OCI-LY7 (cell line): ENCODE measurements around the gene METTL4.

Source experiments
- EZH2phosphoT487 ChIP-seq: fragments of 200-600 bp; sonication (generic); IDR thresholded peaks from 2 replicates; pipeline ENCODE4 v1.6.1; 2018; ENCODE audit warnings: low read depth, borderline replicate concordance, mild to moderate bottlenecking, mixed run types, antibody characterized with exemption, low read length, moderate library complexity, mixed read lengths
- TF ChIP-seq, protein P1 (sequence below): fragments of 200-600 bp; sonication (generic); conservative IDR thresholded peaks from 2 replicates; pipeline ENCODE4 v1.5.1; 2014; ENCODE audit warnings: mild to moderate bottlenecking, antibody characterized with exemption, low read length, moderate library complexity, mixed read lengths

DNA sequence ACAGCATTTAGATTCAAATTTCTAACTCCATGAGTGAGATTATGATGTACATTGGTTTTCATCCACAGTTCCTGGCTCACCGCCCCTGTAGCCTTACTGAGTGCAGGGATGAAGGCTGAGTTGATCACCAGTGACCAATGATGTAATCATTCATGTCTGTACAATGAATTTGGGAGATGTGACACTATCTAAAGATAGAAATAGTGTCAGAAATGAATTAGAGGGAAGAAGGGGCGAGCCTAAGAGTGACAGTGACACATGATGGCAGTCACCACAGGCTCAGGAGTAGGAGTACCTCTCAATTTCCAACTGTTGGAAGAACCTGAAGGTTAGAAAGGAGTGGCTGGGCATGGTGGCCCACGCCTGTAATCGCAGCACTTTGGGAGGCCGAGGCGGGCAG lies 3.2 kb downstream of the METTL4 start:
- TF ChIP-seq, protein P1, sequence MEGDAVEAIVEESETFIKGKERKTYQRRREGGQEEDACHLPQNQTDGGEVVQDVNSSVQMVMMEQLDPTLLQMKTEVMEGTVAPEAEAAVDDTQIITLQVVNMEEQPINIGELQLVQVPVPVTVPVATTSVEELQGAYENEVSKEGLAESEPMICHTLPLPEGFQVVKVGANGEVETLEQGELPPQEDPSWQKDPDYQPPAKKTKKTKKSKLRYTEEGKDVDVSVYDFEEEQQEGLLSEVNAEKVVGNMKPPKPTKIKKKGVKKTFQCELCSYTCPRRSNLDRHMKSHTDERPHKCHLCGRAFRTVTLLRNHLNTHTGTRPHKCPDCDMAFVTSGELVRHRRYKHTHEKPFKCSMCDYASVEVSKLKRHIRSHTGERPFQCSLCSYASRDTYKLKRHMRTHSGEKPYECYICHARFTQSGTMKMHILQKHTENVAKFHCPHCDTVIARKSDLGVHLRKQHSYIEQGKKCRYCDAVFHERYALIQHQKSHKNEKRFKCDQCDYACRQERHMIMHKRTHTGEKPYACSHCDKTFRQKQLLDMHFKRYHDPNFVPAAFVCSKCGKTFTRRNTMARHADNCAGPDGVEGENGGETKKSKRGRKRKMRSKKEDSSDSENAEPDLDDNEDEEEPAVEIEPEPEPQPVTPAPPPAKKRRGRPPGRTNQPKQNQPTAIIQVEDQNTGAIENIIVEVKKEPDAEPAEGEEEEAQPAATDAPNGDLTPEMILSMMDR, result no peak
- no peak for TF ChIP-seq EZH2phosphoT487
